Limb (tissue), 2 donors: ENCODE measurements around the gene PTPRN2.
A peak's percentile ranks its signal among the peaks of the same experiment; 100 is the strongest.

Source experiments
- DNase-seq, 2 donors: peaks; one replicate each; pipeline ENCODE4 v3.0.0-alpha.2; 2016; ENCODE audit errors: extremely low spot score in 2 of 2

PTPRN2 gene

GRCh38 chr7:157723205-157723604, 864.4 kb downstream of the PTPRN2 start:
- no peak for DNase-seq

GRCh38 chr7:157722137-157723060, 865.2 kb downstream of the PTPRN2 start:
- DNase-seq: no peak

- no peak for DNase-seq
Measured at GRCh38 chr7:157721468-157722136, 866.0 kb downstream of the PTPRN2 start.

- no peak for DNase-seq
Measured at GRCh38 chr7:157719705-157720655, 867.6 kb downstream of the PTPRN2 start.

GRCh38 chr7:157719008-157719682, 868.5 kb downstream of the PTPRN2 start:
- peak in 1 of 2 donors; percentile 18 for DNase-seq

- DNase-seq: peak in 1 of 2 donors; percentile 7
Measured at GRCh38 chr7:157718303-157719007, 869.2 kb downstream of the PTPRN2 start.

GRCh38 chr7:157717211-157718174, 870.1 kb downstream of the PTPRN2 start:
- DNase-seq: peak in 1 of 2 donors; percentile 22

- peak in 1 of 2 donors; percentile 5 for DNase-seq
Measured at GRCh38 chr7:157715938-157716280, 871.7 kb downstream of the PTPRN2 start.

GRCh38 chr7:157715071-157715937, 872.3 kb downstream of the PTPRN2 start:
- peak in 1 of 2 donors; percentile 12 for DNase-seq

GRCh38 chr7:157714166-157715070, 873.2 kb downstream of the PTPRN2 start:
- DNase-seq: peak in 1 of 2 donors; percentile 26

- DNase-seq: no peak
Measured at GRCh38 chr7:157713591-157713990, 874.0 kb downstream of the PTPRN2 start.

- peak in 1 of 2 donors; percentile 17 for DNase-seq
Measured at GRCh38 chr7:157712666-157713235, 874.9 kb downstream of the PTPRN2 start.

GRCh38 chr7:157711353-157711888, 876.2 kb downstream of the PTPRN2 start:
- peak in 1 of 2 donors; percentile 16 for DNase-seq

- DNase-seq: peak in 1 of 2 donors; percentile 8
Measured at GRCh38 chr7:157710396-157710795, 877.2 kb downstream of the PTPRN2 start.

GRCh38 chr7:157709531-157710251, 877.9 kb downstream of the PTPRN2 start:
- DNase-seq: peak in 1 of 2 donors; percentile 14

GRCh38 chr7:157708919-157709295, 878.7 kb downstream of the PTPRN2 start:
- peak in 1 of 2 donors; percentile 13 for DNase-seq
